NCI-H510A (cell line): Measurements from ENCODE around the gene SMOC2.

Experiments used
- DNase-seq: peaks from one replicate; lab custom pipeline; 2025; lab: John Stamatoyannopoulos, UW

Gene SMOC2

DNA sequence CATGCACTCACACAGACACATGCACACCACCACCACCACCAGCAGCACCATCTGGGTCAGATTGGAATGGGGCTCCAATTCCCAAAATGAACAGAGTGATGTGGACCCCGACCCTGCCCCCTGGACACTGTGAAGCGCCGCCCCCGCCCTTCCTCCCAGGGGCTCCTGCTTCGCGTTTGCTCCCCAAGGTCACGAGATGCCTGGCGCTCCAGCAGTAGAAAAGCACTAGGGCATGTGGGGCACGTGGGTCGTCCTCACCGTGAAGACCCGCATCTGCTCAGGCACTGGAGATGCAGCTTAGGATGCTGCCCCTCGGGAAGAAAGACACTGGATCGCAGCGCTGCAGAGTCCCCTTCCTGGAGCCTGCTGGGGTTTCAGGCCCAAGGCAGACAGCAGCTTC is 184.0 kb downstream of the SMOC2 start:
- DNase-seq: no peak

DNA sequence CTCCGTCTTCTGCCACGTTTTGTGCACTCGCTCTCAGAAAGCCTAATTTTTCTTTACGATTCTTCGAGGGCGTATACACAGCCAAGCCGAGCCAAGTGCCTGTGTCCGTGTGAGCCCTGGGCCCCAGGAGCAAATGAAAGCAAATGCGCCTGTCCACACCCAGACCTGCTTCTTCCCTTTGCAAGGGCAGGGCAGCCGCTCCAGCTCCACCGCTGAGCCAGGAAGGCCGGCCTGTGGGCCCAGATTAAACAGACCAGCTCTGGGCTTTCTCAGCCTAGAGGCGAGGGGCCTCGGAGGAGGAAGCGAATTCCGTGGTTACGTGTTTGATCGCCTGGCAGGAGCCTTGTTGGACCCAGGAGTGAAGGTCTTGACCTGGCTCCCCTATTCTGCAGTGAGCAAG is 184.6 kb downstream of the SMOC2 start:
- no peak for DNase-seq

DNA sequence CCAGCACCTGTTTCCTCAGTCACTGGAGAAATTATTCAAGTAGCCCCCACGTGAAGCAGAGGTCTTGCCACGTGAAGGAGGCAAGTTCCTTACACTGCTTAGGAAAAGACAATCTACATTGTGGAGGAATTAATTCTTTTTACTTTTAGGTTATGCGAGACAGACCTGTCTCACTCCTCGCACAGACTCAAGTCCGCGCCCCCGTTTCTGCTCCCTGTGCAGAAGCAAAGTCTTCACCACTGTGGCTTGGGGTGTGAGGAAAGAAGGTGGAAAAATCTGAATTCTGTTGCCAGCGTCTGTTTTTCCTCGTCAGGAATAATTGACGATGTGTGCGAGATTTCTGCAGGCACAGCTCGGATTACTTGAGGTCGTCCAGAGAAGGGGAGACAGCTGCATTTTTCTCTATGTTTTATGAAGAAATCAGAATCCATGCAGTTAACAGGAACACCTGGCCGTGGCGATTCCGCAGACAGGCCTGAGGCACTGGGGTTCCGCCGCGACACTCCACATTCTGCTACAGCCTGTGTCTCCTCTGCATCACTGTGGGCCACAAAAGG is 185.1 kb downstream of the SMOC2 start:
- DNase-seq: no peak

DNA sequence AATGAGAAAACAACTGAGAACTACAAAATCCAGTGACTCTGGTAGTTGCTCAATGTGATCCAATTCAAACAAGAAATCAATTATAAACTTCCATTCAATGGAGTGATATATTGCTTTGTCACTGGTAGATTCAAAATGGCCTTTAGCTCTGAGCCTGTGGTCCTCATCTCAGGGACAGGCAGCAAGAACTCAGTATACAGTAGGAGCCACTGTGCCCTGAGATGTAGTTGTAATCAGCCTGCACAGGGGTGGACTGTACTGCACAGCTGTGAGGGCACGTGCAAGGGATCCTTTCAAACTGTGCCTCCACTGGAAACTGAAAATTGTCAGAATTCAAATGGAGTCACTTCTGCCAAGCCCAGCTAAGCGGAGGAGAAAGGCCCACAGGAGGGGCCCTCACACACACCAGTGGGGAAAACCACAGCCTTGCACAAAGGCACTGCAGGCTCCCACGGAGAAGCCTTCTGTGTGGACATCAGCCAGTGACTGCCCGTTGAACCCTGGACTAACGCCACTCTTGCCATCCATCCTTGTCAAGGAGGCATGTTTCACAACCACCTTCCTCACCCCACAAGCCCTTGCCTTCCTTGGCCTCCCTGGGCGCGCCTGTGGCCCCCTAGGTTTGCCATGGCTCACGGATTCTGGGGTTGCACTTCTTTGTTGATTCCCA is 186.7 kb downstream of the SMOC2 start:
- DNase-seq: no peak

DNA sequence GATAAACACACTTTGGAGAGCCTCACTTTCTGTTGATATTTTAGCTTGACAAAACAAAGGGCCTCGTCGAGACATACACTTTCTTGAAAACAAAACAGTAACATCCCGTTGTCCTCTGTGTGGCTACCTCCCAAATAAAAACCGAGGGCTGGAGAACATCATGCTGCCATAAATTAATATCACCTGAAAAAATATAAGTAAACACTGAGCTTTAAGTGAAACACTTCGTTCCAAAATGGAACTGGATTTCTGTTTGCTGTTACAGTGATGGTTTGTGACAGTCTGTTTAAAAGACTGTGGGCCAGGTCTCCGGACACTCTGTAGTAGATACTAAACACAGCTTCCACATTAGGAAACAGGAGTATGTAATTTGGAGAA is 187.2 kb downstream of the SMOC2 start:
- no peak for DNase-seq

DNA sequence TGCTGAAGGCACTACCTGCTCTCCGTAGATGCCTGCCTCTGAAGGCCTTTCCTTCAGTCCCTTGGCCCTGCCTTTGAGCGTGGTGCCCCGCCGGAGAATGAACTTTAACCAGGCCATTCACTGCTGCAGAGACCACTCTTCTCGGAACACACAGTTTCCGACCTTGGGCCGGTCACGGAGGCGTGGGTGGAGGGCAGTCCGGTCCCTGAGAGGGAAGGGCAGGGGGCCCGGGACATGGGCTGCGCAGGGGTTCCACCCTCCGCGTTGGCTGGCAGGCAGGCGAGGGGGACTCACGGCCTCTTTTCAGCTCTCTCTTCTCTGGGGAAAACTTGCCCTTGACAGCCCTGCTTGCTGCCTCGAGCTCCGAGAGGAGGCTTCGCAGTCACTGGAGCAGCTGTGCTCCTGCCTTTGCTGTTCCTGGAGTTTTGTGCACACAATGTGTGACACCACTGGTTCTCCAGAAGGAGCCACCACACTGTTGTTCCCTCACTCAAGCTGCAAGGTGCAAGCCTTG is 187.8 kb downstream of the SMOC2 start:
- no peak for DNase-seq

DNA sequence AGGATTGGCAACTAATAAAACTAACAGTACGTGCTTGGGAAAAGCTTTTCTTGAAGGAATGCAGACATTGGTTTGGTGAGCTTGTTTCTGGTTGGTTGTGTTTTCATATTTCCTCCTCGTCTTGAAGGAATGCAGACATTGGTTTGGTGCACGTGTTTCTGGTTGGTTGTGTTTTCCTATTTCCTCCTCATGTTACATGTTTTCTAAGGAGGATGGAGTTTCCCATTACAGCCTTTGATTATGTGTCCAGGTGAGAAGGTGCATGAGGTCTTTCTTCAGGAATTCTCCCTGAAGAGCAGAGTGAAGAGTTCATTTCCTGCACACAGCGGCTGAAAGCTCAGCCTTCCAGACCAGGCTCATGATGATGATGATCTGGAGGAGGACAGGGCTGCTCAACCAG is 190.6 kb downstream of the SMOC2 start:
- DNase-seq: no peak

DNA sequence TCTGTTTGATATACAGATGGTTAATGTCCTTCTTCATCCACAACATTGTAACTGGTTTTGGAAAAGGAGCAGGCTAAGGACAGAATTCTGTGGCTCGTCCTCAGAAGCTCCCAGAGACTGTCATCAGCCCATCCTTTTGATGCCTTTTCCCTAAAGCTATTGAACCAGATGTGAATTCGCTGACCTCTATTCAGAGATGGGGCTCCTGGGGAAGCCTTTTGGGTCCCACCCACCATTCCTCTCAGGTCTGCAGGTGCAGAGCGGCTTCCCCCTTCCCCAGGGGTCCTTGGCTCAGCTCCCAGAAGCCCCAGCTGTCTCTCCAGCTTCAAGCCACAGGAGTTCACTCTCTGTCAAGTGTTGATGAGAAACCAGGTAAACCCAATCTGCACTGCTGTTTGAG is 191.7 kb downstream of the SMOC2 start:
- DNase-seq: no peak

DNA sequence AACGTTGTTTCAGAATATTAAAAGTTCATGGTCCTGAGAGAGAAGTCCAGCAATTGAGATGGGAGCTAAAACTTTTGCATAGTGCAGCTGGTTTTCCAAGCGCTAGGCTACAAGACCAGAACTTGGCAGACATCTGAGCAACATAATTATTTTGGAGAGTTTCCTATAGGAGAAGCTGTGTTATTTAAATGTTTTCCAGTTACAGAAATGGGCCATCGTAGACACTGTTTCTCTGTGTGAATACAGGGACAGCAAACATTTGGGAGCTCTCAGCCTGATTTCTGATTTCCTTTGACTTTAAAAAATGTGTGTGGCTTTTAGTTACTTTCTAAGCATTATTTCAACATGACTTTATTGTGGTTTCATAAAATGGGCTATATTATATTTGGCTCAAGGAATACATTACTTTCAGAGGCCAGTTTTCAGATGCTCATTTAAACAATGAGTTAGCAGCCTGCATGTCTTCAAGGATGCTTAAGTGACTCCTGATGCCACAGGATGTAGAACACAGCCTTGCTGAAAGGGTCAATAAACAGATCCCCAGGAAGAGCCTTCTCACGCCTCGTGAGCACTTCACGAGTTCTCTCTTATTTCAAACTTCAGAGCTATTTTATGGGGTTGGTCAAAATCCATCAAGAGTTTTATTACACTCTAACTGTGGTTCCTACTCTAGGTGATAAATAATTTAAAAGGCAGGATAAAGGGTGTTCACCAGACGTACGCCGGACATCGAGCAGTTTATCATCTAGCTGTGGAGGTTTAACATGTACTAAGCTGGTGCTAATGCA is 193.8 kb downstream of the SMOC2 start:
- no peak for DNase-seq

DNA sequence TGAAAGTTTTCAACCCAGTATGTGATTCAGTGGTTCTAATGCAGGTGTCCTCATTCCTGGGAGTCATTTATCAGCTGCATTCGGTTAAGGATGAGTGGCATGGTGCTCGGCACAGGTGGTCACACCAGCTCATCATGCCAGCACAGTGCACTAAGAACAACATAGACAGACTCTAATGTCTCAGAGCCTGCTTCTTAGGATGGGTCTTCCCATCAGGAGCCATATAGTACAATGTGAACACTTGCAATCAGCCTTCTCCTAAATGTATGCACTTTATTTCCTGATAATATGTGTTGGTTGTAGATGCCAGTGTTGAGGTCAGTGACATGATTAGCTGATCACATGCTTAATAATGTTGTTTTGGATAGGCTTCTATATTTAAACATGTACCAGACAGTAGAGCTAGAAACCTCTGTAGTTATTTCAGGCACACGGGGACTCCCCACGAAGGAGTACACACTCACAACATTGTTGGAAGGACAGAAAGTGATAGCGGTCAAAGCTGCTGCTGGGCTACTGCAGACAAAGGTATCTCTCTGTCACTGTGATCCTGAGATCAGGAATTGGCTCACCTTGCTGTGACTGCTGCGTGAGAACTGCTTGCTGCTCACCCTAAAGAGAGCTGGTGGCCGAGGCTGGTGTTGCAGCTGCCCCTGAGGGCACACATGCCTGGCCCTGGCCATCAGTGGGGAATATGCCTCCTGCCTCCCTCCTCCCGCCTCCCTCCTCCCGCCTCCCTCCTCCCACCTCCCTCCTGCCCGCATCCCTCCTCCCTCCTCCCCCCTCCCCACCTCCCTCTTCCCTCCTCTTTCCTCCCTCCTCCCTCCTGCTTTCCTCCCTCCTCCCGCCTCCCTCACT is 195.4 kb downstream of the SMOC2 start:
- no peak for DNase-seq

DNA sequence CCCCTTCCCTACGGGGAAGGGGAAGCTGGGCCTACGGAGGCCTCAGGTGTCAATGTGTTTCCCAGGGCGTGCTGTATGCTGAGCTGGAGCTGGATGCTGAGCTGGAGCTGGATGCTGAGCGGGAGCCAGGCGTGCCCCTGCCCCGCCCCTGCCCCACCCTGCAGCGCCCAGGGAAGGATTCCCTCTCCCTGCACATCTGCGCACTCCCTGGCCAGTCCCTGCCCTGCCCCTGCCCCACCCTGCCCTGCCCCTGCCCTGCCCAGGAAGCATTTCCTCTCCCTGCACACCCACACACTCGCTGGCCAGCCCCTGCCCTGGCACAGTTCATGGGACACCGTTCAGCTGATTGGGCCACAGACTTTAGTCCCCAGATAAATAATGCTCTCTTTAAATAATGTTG is 196.8 kb downstream of the SMOC2 start:
- DNase-seq: no peak

DNA sequence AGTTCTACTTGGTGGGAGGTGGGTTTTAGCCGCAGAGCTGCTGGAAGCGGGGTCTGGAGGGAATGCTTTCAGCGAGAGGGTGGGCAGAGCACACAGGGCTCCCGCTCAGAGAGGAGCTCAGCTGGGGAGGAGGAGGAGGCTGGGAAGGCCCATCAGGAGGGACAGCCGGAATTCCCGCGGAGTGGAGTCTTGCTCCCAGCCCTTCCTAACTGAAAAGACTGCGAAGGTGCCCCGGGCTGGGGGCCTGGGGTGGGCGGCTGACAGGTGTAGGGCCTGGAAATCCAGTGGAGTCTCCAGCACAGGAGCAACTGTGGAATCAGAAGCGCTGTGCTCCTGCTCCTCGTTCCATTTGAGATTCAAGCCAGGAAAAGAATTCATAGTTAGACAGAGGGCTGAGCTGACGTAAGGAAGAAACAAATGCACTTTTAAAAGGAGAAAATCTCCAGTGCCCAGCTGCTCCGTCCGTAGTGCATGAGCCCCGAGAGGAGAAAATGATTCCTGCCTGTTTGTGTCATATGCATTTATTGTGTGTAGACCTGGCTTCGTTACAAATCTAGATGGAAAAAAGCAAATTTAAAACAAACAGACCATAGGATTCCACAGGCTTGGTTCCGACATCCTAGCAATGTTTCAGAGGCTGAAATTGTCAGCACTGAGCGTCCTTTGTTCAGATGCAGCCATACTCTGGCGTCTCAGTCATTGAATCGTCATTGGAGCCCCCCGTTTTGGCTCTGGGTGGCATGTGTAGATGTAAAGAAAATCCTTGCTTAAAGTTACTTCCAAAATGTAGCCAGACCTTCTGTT is 197.7 kb downstream of the SMOC2 start:
- no peak for DNase-seq

DNA sequence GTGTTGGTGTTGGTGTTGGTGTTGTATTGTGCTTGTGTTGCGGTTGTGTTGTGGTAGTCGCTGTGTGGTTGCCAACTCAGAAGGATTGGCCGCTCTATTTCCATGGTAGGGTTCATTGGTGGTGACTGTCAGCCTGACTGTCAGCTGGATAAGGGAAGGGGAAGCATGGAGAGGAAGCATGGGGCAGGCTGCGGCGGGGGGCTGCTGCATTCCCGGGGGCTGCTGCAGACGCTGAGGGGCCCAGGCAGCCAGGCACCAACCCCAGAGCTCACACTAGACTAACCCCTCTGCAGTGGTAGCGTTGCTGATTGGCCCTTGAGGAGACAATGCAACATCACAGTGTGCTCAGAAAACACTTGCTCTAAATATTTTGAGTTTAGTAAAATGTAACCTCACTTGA is 199.2 kb downstream of the SMOC2 start:
- no peak for DNase-seq

DNA sequence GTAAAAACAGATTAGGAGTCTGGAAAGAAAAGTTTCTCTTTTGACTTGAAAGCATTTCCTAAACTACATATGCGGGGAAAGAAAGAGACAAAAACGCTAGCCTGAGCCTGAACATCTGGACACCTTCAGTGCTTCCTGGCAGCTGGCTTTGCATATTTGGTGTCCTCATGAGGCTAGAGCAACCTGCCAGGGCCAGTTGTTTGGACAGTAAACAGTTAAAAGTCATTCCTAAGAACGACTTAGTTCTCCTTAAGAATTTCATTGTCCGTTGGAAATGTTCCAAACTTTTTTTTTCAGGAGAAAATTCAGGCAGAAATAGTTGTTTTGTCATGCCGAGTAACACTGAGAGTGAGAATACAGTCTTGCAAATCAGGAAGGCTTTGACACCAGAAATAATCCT is 199.8 kb downstream of the SMOC2 start:
- no peak for DNase-seq

DNA sequence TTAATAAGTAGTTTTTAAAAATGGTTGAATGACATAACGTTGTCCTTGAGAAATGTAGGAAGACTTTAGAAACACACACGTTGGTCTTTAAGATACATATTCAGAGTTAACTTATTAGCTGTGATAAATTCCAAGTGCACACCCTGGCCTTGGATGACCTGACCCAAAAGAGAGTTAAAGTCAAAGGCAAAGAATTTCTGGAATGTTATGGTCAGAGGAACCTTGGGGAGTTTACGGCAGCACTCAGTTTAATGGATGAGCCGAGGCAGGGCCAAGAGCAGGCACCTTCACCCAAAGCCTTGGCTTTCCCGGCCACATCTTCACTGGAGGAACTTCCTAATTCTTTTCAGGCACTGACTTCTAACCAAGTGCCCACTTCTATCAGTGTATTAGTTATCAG is 200.5 kb downstream of the SMOC2 start:
- DNase-seq: no peak

DNA sequence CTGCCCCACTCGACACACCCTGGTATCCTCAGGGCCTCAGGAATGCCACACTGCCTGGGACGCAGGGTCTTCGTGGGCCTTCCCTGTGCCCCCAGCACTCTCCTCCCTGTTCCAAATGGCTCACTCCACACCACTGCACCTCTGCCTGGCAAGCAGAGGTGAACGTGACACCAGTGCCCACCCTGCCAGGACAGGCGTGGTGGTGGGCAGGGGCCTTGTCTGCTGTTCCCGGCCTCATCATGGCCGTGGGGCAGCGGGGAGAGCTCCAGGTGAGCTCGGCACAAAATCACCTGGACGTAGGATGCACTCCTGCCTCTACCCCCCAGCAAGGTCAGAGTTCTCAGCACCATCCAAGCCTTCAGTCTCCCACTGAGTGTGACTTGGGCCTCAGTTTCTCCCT is 202.4 kb downstream of the SMOC2 start:
- no peak for DNase-seq

DNA sequence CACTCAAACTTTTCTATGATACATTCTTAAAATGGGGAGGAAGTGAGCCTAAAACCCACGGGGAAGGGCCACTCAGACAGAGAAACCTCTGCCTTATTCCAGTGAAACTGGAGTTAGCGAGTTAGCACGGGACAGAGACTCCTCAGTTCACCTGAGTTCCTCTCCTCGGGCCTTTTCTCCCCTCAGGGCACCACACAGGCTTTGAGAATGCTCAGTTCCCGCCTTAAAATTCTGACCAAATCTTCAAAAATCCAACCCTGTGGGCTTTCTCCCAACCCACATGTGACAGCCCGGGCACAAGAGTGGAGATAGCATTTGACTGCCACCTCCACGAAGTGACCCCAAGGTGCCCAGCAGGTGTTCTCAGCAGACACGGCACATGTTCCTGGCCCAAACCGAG is 204.3 kb downstream of the SMOC2 start:
- no peak for DNase-seq

DNA sequence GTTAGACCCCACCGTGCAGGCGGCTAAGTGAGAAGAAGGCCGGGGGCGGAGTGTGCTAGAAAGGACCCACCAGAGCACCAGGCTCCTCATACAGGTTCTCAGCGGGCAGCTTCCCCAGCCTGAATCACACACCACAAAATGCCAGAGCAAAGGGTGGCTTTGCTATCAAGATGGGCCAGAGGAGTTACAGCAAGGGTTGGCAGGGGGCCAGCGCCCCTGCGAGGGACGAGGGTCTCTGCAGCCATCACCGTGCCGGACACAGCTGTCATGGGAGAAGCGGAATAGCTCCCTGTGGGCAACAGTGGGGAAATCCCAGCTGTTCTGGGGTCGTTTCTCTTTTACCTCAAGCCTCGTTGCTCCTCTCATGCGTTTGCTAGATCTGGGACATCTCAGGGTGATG is 206.3 kb downstream of the SMOC2 start:
- DNase-seq: no peak

DNA sequence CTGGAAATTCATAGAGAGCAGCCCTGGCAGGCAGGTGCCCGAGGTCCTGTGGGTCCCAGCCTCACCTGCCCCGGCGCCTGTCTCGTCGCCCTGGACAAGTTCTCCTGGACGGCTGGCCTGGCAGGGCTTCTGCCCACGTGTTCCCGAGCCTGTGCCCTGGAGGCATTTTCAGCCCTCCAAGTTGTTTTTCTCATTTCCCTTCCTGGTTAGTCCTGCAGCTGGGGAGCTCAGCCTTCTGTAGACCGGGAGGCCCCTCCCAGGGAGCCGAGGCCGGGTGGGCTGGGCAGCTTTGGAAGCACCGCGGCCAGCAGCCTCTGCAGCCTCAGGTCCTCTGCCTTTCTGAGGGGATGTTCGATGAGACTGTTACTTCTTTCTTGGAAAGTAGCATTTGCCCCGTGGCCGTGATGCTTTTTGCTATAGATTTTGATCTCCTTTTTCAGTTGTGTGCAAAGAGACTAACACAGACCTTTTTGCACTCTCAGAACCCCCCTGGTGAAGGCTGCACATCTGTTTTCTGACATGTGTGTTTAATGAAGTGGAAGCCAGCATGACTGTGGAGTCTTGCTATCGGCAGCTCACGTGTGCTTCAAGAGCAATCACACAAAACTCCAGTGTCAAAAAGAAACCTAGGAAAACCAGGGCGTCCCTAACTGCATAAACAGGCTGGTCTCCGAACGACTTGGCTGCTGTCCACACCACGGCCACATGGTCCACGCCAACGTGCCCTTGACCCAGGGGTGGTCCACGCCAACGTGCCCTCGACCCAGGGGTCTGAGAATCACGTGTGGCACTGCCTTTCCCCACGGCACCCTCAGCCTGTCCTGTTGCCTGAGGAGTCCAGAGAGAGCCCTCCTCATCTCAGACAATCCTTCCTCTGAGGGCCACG is 207.5 kb downstream of the SMOC2 start:
- DNase-seq: no peak

DNA sequence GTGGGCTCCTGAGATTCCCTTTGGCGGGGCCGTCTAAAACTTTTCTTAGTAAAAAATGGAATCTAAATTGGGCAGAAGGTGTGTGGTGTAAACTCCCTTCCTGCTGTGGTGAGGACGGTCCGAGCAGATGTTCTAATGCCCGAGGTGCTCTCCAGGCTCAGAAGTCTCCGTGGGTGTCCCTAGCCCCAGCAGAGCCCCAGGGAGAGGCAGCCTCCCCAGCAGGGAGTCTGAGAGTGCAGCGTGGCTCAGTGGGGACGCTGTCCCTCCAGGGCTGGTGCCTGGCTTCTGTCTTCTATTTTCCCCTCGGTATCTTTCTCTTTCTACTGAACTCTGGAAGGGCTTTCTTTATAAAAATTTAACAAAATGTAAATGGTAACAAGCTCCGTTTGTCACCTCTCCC is 208.2 kb downstream of the SMOC2 start:
- no peak for DNase-seq

DNA sequence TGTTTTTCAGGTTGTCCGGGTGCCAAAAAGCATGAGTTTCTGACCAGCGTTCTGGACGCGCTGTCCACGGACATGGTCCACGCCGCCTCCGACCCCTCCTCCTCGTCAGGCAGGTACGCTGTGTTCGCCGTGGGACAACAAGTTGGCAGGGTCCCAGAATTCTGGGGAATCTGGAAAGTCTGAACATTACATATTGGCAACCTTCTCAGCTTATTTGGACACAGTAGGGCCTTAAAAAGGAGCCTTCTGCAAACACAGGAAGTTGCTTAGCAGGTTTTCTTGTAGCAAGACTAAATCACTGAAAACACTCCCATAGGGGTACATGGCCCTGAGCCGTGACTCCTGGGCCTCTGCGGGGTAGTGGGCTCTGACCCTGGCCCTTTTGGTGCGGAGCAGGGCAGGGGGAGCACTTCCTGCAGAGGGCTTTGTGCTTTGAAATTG is 209.7 kb downstream of the SMOC2 start:
- DNase-seq: no peak
